ENCODE data around the gene PIGZ. TPM values are rescaled to one million over a fixed set of nuclear protein-coding genes. Genes with fewer than 3 reads are reported as not detected.

The PIGZ gene
- total and polyA plus RNA-seq, 12 donors = 2.2 to 7.7 (median 6.0) TPM

DNA sequence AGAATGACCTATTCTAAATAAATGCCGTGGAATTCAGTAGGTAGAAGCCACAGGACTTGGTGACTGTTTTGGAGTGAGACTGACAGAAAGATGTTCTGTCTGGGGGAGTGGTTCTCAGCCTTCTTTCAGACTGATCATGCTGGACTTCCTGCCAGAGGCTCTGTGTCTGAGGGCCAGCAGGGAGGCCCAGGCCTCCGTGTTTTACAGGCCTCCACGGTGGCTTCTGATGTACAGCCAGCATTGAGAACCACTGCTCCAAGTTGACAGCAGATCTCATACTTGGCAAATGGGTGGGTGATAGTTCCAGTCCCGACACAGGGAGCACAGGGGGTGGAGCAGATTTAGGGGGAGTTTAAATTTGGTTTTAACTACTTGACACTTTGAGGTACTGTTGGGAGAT, 6.7 kb upstream of the PIGZ start:
- Histone ChIP-seq H3K4me3 (no peak overlapping the region), H3K4me1 (peaks cover 0 to 8% (median 0%) of the 10 kb centered on the region in 9 donors), H3K27ac (no peak overlapping the region), H3K36me3 (no peaks in the 10 kb centered on the region), H3K9me3 (no peaks in the 10 kb centered on the region), H3K27me3 (no peaks in the 10 kb centered on the region)
- 65% methylated on average over 4 of the region's 4 CpGs for WGBS, 2 donors
- TF ChIP-seq, protein P1, sequence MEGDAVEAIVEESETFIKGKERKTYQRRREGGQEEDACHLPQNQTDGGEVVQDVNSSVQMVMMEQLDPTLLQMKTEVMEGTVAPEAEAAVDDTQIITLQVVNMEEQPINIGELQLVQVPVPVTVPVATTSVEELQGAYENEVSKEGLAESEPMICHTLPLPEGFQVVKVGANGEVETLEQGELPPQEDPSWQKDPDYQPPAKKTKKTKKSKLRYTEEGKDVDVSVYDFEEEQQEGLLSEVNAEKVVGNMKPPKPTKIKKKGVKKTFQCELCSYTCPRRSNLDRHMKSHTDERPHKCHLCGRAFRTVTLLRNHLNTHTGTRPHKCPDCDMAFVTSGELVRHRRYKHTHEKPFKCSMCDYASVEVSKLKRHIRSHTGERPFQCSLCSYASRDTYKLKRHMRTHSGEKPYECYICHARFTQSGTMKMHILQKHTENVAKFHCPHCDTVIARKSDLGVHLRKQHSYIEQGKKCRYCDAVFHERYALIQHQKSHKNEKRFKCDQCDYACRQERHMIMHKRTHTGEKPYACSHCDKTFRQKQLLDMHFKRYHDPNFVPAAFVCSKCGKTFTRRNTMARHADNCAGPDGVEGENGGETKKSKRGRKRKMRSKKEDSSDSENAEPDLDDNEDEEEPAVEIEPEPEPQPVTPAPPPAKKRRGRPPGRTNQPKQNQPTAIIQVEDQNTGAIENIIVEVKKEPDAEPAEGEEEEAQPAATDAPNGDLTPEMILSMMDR (IDR thresholded peaks at IDR 0.05) = no peak
- ATAC-seq = no peak
- intact Hi-C loops (cut with DNase I) = loop anchor here in 4 of 10 donors (5.0 to 10.0 kb wide), 3 partner anchors 209 to 371 kb away; no protein-coding TSS in a partner anchor
- DNase-seq = no peak

DNA sequence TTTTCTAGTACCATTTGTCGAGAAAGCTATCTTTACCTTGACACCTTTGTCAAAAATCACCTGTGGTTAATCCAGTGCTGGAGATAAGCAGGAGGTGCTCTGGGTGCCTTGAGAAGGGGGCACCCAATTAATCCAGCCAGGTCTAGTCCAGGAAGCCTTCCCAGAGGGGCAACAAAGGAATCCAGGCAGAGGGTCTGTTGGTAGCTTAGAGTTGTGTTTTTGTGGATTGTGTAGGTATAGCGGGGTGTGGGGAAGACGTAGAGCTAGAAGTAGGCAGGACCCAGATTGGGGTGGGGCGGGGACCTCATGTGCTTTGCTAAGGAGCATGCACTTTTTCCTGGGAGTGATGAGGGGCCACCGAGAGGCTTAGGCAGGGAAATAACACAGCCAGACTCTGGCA, 6.0 kb upstream of the PIGZ start:
- DNase-seq = no peak
- intact Hi-C loops (cut with DNase I) = loop anchor here in 6 of 10 donors (5.0 to 10.0 kb wide), 5 partner anchors 208 to 370 kb away; no protein-coding TSS in a partner anchor
- Histone ChIP-seq H3K27me3 (no peaks in the 10 kb centered on the region), H3K9me3 (no peaks in the 10 kb centered on the region), H3K4me3 (no peak overlapping the region), H3K4me1 (peaks cover 0 to 13% (median 0%) of the 10 kb centered on the region in 9 donors), H3K36me3 (no peaks in the 10 kb centered on the region), H3K27ac (no peak overlapping the region)
- WGBS, 2 donors = 80 to 84% methylated on average over 5 of the region's 5 CpGs
- no peak for ATAC-seq
- TF ChIP-seq, protein P1 (IDR thresholded peaks at IDR 0.05) = no peak

DNA sequence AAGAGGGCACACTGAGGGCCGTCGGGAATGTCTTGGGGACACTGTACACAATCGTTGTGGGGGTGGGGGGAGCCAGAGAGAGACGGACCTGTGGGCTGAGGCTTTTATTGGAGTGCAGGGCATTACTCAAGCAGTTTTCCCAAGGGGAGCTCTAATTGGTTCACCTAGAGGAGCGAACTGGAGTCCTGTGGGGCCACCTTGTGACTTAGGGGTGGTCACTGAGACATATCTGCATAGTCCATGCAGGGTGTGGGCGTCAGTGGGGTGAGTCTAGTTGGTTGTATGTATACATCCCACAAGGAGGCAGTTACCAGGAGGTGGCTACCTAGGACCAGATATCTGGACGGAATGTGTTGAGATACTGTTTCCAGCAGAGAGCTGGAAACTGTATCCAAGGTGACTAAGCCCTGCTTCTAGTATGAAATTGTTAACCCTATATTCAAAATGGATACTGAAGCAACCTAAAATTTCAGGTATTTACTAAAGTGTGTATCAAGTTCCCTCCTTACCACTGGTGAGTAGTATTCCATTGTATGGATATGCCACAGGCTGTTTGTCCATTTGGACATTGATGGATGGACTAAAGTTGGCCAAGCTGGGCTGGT, 2.6 kb upstream of the PIGZ start:
- H3K27ac ChIP-seq = no peak overlapping the region
- H3K36me3 ChIP-seq = peaks cover 0 to 6% (median 0%) of the 10 kb centered on the region in 9 donors
- 80 to 85% methylated on average over 7 of the region's 7 CpGs for WGBS, 2 donors
- H3K9me3 ChIP-seq = no peaks in the 10 kb centered on the region
- TF ChIP-seq, protein P1 (IDR thresholded peaks at IDR 0.05) = no peak
- ATAC-seq = no peak
- H3K4me1 ChIP-seq = peaks cover 5 to 18% (median 11%) of the 10 kb centered on the region in 9 donors
- no peak for DNase-seq
- intact Hi-C loops (cut with DNase I) = loop anchor here in 5 of 10 donors (2.0 to 10.0 kb wide), 5 partner anchors 132 to 366 kb away; no protein-coding TSS in a partner anchor
- no peaks in the 10 kb centered on the region for H3K27me3 ChIP-seq
- no peak overlapping the region for H3K4me3 ChIP-seq

DNA sequence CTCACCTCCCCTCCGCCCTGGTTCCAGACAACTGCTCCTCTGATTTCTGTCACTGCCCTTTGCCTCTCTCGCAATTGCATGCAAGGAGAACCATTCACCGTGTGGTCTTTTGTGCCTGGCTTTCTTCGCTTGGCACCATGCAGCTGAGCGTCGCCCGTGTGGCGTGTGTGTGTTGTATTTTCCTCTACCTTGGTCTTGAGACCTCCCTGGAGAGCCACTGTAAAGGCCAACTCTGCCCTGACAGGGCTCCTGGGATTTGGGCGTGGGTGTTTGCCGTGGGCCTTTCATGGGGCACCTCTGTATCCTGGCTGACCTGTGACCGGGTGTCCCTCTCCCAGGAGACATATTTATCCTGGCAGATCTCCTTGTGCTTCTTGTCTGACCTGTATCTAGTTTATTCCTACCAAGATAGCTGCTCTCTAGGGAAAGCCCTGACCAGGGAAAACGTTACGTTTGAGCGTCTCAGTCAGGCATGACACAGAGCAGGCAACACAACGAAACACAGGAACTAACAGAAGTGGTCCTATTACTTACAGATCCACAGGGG, 2.0 kb upstream of the PIGZ start:
- H3K4me1 ChIP-seq = peaks cover 5 to 18% (median 11%) of the 10 kb centered on the region in 9 donors
- no peaks in the 10 kb centered on the region for H3K9me3 ChIP-seq
- H3K27me3 ChIP-seq = no peaks in the 10 kb centered on the region
- no peak overlapping the region for H3K27ac ChIP-seq
- ATAC-seq (no peak), DNase-seq (no peak)
- H3K36me3 ChIP-seq = peaks cover 0 to 6% (median 0%) of the 10 kb centered on the region in 9 donors
- no peak overlapping the region for H3K4me3 ChIP-seq
- 86 to 87% methylated on average over 15 of the region's 15 CpGs for WGBS, 2 donors
- intact Hi-C loops (cut with DNase I) = loop anchor here in 5 of 10 donors (2.0 to 10.0 kb wide), 5 partner anchors 132 to 366 kb away; no protein-coding TSS in a partner anchor
- TF ChIP-seq, protein P1 (IDR thresholded peaks at IDR 0.05) = no peak

All from heart right ventricle (tissue), 16 donors.